LoVo (cell line): ENCODE measurements around the gene KCNQ1.

ENCODE experiments used
- DNase-seq: peaks from one replicate; pipeline ENCODE4 v3.0.0-alpha.2; 2016; ENCODE audit warnings: low spot score

Gene KCNQ1

DNA sequence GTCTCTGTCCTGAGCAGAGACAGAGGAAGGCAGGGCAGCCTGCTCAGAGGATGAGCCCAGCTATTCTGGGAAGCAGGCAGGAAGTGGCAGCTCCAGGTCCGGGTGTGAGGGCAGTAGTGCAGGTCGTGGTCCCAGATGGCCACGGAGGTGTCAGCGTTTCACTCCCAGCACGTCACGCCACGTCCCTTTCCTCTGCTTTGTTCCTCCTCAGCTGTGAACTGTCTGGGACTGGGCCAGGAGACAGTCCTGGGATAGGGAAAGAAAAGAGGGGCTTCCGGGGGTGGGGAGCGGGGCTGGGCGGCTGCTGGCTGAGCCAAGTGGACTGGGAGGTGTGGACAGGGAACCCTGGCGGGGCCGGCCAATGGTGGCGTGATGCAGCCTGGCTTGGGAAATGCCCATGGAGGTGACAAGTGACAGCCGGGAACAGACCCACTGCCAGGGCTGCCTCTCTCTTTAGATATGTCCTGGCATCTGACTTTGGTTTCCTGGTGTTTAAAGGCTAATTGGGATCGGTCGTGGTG lies 64.7 kb downstream of the KCNQ1 start:
- no peak for DNase-seq

DNA sequence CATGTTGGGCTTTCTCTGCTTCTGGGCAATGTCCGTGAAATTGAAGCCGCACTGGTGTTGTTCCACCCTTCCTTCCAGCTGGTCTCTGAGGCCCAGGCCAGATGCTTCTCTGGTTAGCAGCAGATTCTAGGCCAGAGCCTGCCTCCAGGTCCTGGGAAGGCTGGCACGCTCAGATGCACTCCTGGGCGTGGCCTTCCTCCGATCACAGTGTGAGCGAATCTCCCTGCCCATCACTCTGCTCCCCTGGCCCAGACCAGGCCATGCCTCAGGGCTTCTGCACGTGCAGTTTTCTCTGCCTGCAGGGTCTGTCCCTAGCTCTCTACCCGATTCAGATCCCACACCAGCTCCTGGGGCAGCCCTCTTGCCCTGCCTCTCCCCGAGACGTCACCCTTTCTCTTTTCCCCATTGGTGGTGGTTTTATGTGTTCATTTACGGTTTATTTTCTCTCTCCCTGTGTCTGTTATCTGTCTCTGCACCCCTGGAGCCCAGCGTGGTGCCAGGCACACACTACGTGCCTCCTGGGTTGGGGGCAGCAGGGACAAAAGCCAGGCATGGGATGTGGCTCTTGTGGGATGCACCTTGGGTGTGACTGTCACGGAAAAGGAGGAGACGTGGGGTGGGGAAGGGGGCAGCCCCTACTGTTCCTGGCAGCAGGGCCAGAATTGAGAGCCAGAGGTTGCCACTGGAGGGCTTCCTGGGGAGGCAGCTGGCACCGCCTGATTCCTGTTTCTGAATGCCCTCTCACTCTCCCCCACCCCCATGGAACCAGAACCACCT lies 66.0 kb downstream of the KCNQ1 start:
- DNase-seq: no peak

DNA sequence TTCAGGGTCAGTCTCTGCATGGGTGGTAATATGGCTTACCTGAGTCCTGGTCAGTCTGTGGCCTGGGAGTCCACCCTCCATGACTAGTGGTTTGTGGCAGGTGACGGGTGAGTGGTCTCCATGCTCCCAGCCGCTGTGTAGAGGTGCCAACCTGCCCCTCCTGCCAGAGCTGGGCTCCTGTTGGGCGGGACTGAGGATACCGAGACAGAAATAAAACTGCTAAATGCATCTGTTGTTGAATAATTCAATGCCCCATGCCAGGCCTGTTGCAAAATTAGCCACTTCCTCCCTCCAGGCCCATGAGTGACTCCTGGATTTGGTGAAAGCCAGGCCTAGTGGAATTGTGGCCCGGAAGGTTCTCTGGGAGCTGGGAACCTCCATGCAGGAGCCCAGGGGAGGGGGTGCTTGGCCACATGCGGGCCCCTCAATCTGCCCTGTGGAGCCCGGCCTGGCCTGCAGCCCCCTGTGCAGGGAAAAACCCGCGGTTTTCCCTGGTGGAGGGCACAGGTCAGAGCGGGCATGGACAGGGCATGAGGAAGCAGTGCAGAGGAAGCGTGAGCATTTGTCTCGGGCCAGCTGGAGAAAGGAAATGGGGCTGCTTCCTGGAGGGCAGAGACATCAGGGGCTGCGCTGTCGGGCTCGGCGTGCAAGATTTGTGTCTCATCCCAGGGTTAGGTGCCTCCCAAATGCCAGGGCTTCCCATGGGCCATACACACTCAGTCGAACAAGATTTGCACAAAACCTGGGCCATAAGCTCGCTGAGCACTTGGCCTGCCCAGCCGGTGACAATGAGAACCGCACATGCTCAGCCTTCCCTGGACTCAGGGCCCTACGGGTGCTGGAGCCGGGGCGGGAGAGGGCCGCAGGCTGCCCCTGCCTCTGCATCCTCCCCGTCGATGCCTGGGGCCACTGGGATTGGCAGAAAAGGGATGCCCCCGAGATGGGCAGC lies 66.9 kb downstream of the KCNQ1 start:
- no peak for DNase-seq

DNA sequence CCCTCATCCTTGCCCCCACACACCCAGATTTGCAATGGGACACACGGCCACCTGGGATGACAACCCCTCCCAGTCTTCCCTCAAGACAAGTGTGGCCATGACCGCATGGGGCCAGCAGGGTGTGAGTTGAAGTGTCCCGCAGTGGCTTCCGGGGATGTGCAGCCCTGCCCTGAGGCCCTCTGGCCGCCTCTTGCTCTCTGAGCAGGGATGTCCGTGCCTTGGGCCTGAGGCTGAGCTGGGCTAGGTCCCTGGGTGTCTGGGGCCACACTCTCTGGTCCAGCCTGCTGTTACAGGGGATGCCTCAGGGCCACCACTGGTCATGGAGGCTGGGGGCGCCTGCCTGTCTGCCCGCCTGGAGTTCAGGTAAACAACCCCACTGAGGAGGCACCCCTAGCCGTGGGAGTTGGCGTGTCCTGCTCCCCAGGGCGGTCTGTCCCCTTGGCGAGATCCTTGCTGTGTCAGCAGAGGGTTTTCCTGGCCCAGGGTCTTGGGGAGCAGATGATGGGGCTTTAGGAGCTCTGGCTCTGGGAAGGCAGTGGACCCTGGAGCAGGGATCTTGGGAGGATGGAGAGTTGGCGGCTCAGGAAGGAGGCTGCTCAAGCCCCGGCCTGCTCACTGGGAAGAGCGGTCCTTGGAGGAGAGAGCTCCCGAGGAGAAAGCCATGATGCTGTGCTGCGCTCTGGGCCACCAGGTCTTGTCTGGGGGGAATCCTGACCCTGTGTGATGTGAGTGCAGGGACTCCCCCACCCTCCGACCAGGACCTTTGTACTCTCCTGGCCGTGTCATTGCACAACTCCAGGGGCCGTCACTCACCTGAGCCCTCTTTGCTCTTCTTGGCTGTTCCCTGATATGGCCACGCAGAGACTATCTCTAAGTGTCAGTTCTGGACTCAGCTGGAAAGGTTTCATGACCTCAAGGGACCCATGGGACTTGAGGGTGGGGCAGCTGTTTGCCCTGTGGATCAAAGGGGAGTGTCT lies 67.9 kb downstream of the KCNQ1 start:
- no peak for DNase-seq

DNA sequence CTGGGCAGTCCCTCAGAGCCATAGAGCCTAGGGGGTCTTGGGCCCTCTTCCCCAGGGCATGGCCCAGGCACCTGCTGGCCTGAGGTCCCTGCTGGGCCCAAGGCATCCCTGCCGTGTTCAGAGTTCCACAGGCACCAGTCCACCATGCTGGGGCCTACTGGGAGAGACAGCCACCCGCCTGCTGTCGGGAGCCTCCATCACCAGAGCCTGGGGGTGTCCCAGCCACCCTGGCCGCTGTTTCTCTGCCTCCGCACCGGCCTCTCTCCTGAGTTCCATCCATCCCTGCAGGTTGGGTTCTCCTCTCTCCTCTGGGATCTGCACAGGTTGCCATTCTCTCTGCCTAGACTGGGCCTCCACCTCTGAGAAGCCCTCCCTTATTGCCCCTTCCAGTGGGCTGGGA lies 68.6 kb downstream of the KCNQ1 start:
- DNase-seq: no peak

DNA sequence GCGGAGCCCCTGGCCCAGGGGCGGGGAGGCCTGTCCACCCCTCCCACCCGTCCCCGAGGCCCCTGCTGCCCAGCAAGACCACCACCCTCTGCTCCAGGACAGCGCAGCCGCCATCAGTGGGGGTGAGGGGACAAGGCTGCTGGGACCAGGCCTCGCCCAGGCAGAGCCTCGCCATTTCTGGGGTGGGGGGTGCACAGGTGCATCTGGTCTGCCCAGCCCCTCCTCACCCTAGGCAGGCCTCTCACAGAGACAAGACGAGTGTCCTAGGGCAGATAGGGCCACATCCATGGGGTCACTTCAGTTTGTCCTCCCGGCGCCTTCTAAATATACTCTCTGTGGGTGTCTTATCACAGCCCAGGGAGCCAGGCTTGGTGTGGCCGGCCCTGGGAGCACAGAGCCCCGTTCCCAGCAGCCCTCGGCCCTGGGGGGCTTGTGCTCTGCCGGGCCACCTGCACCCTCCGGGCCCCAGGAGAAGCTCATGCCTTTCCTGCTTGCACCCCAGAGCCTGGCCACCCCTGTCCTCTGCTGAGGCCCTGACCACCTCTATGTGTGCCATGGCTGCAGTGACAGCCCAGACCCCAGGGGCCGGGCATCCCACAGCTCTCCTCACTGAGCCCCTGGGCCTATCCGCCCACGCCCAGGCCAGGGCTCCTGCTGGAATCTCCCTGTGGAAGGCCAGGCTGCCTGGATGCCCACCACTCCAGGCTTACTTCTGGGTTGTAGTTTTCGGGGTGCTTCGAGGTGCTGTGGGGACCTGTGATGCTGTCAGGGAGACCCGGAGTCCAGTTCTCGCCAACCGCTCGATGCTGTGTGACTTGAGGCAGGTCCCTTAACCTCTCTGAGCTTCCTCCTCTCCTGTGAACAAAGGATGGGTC lies 70.8 kb downstream of the KCNQ1 start:
- DNase-seq: no peak

DNA sequence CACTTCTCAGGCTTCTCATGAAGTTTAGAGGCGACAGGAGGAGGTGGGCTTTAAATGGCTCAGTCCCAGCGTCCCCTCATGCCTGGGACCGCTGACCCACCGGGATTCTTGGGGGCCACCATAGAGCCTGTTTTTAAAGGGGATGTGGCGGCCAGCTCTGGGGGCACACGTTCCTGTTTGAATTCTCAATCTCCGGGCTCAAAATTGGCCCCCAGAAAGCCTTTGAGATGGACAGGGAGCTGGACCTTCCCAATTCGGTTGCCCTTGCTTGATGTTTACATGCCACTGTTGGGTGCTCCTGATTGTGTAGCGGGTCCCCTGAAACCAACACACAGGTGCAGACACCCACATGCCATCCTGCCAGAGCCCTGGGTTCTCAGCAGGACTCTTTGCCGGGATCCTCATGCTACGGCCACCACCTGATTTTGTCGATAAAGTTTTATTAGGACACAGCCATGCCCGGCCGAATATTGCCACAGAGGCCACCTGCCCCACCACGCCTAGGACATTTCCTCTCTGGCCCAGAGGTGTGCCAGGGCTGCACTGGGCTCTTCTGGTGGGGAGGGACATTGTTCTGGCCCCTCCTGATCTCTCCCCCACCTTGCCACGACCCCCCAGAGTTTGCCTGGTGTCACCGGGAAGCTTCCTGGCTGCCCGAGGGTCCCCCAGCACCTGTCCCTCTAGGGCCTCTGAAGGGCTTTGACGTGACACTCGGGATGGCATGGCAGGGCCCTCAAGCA lies 71.6 kb downstream of the KCNQ1 start:
- no peak for DNase-seq

DNA sequence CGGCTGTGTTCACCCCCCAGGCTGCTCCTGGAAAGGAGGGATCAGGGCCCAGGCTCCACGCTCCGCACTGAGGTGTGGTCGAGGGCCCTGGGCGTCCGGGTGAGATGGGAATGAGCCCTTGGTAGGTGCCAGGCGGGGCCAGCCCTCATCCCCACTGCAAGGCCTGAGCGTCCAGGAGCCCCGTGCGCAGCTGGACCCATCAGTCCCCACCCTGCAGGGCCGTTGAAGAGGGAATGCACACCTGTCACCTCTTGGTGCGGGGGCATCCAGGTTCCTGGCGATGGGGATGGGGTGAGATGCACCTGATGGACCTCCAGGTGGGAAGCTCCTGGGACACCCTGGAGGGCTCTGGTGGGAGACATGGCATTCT lies 72.2 kb downstream of the KCNQ1 start:
- no peak for DNase-seq

DNA sequence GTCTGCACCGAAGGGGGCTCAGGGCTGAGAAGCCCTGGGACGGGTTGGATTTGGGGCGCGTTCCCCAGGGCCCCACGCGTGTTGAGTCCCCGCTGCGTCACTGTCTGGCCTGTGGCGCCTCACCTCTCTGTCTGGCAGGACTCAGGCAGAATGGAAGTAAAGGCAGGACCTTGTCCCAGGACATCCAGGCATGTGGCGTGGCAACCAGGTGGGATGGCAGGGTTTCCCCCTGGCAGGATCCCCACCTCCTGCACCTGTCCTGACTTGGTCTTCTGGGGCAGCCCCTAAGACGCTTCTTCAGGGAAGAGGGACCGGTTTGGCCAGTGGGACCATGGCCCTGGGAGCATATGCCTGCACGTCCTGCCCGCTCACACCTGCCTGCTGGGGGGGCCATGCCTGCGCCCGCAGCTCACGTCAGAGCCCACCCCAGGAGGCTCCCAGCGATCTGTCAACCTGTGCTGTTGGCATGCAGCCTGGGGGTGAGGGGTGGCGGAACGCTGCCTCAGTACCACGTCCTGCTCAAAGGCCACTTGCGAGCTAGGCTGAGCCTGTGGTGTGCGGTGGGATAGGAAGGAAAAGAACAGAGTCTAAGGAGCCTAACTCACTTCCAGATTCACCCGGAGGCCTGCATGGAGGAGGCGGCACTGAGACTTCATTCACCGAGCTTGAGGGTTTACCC lies 72.7 kb downstream of the KCNQ1 start:
- no peak for DNase-seq

DNA sequence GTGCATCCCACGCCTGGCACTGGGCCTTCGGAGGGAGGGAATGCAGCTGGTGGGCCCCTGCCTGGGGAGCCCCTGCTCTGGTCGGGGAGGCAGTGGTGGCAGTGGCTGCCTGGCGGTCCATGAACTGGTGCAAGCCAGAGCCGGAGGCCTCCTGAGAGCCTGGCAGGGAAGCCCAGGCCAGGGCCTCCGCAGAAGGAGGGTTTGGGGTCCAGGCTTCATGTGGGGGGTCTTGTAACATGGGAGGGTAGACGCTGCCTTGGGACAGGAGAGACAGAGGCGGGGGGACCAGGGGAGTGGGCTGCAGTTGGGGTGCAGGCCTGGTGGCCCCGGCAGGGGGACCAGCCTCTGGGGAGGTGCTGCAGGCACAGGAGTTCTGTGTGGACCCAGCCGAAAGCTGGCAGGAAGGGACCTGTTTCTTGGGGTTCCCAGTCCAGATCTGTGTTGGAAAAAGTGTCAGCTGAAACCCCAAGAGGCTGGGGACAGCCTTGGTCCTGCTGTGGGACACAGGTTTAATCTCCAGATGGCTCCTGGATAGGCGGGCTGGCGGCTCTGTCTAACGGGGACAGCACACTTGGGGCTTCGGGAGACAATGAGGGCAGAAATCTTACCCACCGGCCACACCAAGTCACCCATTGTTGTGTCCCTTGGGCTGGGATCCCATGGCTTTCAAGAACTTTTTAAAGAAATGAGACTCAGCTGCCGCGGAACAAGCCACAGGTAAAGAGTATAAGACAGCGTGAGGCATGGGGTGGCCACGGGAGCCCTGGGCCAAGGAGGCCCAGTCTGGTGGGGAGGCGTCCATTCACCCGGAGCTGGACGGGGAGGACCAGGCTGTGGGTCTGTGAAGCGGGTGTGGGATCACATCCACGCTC lies 73.5 kb downstream of the KCNQ1 start:
- DNase-seq: no peak

DNA sequence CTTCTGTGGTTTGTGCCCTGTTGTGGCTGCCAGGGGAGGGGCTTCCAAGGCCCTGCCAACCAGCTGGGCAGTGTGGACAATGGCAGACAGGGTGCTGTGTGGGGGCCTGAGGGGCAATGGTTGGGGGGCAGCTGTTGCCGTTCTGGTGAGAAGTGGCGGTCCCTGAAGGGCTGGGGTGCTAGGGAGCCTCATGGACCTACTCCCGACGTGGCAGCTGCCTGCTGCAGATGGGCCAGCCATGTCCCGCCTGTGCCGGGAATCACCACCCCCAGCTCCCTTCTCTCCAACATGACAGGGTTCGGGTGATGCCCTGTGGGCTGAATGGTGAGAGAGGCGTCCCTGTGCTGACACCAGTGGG lies 74.2 kb downstream of the KCNQ1 start:
- no peak for DNase-seq

DNA sequence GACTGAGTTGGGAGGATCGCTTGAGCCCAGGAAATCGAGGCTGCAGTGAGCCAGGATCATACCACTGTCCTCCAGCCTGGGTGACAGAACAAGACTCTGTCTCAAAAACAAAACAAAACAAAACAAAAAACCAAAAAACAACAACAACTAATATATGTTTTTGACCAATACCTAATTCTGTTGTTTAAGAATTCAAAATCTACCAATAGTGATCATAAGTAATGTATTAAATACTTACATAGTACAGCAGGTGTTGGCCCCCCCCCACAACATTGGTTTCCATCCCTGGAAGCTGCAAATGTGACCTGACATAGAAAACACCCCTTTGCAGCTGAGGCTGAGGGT lies 74.7 kb downstream of the KCNQ1 start:
- DNase-seq: no peak

DNA sequence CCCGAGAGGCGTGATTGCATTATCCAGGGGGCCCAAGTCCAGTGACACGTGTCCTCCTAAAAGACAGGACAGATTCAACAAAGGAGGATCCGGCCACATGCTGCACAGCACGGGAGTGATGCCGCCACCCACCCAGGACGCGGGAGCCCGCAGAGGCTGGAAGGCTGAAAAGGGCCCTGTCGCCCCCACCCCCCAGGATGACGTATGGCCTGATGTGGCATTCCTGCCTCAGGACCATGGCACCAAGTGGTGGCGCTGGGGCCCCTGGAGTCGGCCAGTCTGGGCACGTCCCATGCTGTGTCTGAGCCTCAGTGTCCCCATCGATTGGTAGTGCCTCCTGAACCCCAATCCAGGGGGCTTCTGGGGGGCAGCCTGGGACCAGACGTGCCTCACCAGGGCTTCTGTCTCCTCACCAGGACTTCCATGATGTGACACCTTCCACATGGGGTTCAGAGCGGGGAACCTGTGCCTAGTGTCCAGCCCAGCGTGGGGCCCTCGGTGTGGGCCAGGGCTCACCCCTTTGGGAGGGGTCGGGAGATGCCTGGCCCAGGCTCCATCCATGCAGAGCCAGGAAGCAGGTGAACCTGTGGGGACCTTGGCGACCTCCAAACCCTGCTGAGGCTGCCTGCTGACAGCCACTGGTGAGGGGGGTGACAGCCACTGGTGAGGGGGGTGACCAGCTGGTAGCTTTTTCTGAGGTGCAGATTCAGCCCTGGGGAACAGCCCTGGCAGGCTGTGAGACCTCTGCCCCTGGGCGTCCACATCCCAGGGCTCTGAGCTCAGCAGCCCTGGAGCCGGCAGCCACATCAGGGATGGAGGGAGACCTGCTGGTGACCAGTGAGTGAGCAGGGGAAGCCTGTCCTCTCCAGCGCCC lies 75.3 kb downstream of the KCNQ1 start:
- no peak for DNase-seq

DNA sequence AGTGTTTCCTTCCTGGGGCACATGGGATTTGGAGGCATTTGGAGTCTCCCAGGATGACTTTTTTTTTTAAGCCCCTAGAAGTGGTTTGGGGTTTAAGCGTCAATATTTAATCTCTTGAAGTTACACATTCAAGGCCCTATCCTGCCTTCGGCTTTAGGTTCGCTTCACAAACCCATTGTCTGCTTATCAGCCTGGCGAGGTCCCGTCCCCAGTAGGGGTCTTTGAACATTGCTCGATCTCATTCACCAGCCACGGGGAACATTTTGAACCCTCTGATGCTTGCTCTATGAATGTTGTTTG lies 75.9 kb downstream of the KCNQ1 start:
- no peak for DNase-seq

DNA sequence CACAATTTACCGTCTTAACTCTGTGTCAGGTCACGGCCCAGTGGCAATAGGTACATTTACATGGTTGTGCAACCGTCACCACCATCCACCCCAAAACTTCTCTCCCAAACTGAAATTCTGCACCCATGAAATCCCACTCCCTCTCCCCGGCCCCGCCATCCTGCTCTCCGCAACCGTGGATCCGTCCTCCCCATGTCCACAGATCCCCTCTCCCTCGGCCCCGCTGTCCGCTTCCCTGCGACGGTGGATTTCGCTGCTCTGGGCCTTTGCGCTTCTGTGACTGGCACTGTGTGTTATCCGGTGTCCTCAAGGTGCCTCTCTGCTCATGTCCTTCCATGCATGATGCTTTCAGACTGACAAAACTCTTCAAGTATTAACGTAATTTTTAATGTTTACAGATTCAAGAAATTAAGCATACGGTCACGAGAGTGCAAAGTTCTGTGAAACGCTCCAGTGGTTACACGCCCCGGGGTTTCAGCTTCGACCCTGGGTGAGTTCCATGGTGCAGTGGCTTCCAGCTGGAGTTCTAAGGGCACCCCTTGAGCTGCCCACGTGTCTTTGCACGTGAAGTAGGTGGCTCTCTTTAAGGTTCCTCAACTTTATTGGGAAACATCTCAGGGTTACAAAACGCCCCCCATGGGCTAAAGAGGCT lies 76.4 kb downstream of the KCNQ1 start:
- no peak for DNase-seq

DNA sequence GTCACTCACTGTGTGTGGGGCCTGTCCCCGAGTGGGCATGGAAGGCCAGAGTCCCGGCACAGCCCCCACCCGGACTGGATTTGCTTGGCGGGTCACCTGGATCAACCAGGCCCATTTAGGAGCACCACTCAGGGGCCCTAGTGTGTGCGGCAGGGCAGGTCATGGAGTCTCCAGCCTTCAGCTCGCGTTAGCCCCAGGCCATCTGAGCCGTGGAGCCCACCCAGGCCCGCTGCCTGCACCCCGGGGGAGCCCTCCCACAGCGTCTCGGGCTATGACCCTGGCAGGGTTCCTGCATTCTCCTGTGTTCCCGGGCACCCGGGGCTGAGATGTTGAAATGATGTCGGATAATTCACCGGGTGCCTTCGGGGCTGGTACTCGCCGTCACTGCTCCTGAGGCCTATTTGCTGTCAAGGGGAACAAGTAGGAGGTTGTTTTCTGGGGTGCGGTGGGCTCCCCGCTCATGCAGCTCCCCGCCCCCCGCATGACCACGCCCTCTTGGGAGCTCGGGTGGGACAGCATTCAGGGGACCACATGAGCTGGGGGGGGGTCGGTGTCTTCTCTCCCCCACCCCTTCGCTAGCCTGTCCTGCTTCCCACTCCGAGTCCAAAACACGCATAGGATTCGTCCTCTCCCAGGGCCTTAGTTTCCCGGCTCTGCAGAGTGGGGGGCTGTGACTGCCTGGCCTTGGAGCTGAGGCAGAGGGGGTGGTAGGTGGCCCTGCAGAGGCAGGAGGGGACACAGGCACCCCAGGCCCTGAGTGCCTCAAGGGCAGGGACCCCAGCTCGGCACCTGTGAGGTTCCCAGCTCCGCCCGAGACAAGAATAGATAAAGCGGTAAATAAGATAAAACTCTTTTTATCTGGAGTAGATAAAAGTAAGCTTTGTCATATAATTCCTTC lies 77.2 kb downstream of the KCNQ1 start:
- no peak for DNase-seq
